ENCODE data around the gene ADSL.

- TF ChIP-seq, protein P1, sequence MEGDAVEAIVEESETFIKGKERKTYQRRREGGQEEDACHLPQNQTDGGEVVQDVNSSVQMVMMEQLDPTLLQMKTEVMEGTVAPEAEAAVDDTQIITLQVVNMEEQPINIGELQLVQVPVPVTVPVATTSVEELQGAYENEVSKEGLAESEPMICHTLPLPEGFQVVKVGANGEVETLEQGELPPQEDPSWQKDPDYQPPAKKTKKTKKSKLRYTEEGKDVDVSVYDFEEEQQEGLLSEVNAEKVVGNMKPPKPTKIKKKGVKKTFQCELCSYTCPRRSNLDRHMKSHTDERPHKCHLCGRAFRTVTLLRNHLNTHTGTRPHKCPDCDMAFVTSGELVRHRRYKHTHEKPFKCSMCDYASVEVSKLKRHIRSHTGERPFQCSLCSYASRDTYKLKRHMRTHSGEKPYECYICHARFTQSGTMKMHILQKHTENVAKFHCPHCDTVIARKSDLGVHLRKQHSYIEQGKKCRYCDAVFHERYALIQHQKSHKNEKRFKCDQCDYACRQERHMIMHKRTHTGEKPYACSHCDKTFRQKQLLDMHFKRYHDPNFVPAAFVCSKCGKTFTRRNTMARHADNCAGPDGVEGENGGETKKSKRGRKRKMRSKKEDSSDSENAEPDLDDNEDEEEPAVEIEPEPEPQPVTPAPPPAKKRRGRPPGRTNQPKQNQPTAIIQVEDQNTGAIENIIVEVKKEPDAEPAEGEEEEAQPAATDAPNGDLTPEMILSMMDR (IDR thresholded peaks at IDR 0.05; ENCODE audit: low read depth, low read length), result no peak
- TF ChIP-seq EZH2phosphoT487 (IDR thresholded peaks at IDR 0.05; ENCODE audit: low read depth), result no peak
Measured at GRCh38 chr22:40392618-40393017, 46.3 kb downstream of the ADSL start.
